ENCODE results near the gene SLC12A8. TPM values are rescaled to one million over a fixed set of nuclear protein-coding genes. Genes with fewer than 3 reads are reported as not detected.
A peak's percentile ranks its signal among the peaks of the same experiment; 100 is the strongest.

SLC12A8 gene
- total and polyA plus RNA-seq, 10 of the 15 experiments (the other 5 are each of a cell fraction or from before 2014, with no cell fraction given): 2.5 to 71.6 (median 50.1) TPM

- Histone ChIP-seq H4K20me1 (ENCODE audit: control insufficient read depth, insufficient read depth) (no peaks in the 10 kb centered on the region), H3K27ac (ENCODE audit: control insufficient read depth, insufficient read depth) (no peak overlapping the region; the same call in 1 of the 2 replicates), H3K36me3 (ENCODE audit: control insufficient read depth in 2 of 2, insufficient read depth in 2 of 2, low read length in 1 of 2) (no peaks in the 10 kb centered on the region), H3K4me1 (ENCODE audit: control insufficient read depth, insufficient read depth, low read length) (peaks cover 6% of the 10 kb centered on the region), H3K4me2 (ENCODE audit: control insufficient read depth, insufficient read depth) (peak overlapping the region; percentile 90), H3K79me2 (ENCODE audit: control insufficient read depth, insufficient read depth, low read length) (no peaks in the 10 kb centered on the region), H3K4me3 (peak overlapping the region; percentile 59; the same call in 1 of the 2 replicates), H3K9me3 (replicated peaks; ENCODE audit: control insufficient read depth, insufficient read depth, low read length) (no peaks in the 10 kb centered on the region), H2AFZ (ENCODE audit: control insufficient read depth, low read depth, low read length) (peak overlapping the region; percentile 74), H3K27me3 (replicated peaks in 1 of 2; ENCODE audit: control insufficient read depth in 2 of 2, insufficient read depth in 2 of 2, low read length in 1 of 2) (peaks cover 0 to 7% of the 10 kb centered on the region in 2 experiments; a peak in 2 of 4 replicates), H3K9ac (ENCODE audit: control insufficient read depth, insufficient read depth, low read length) (peak overlapping the region; percentile 51; the same call in 1 of the 2 replicates)
- DNase-seq (ENCODE audit: low read depth, low spot score) (no peak), ATAC-seq (peak; percentile 18), FAIRE-seq (no peak)
- WGBS (ENCODE audit: insufficient coverage, insufficient replicate concordance, low lambda C conversion rate, missing lambda C conversion rate): 1% methylated on average over 9 of the region's 28 CpGs
- intact Hi-C loops (cut with micrococcal nuclease; ENCODE audit: unreplicated experiment): no loop called here
- TF ChIP-seq EGR1 (IDR thresholded peaks at IDR 0.05; ENCODE audit: borderline replicate concordance in 1 of 2, low read depth in 2 of 2, low read length in 2 of 2): peak in 1 of 2 experiments; percentile 33; a peak in 1 of 3 replicates
- no peak for TF ChIP-seq HDAC2 (IDR thresholded peaks at IDR 0.05)
- no TSS peak for BruUV-seq (replicated peaks)
- in situ Hi-C loops (cut with MboI): no loop called here
- SMC1A ChIA-PET (ENCODE audit: uncharacterized antibody, unreplicated experiment): no interaction called here
- POLR2A ChIA-PET: no interaction called here
- RAD21 ChIA-PET (ENCODE audit: unreplicated experiment): no interaction called here
- CTCF ChIA-PET: no interaction called here
These were observed 448 bp downstream of the SLC12A8 start for GRCh38 chr3:125212091-125212508.

- ChIA-PET RAD21 (ENCODE audit: unreplicated experiment) (no interaction called here), CTCF (no interaction called here), POLR2A (no interaction called here), SMC1A (ENCODE audit: uncharacterized antibody, unreplicated experiment) (no interaction called here)
- H3K4me2 ChIP-seq (ENCODE audit: control insufficient read depth, insufficient read depth): peak overlapping the region; percentile 90
- peak overlapping the region; percentile 51; the same call in 1 of the 2 replicates for H3K9ac ChIP-seq (ENCODE audit: control insufficient read depth, insufficient read depth, low read length)
- no peaks in the 10 kb centered on the region for H3K9me3 ChIP-seq (replicated peaks; ENCODE audit: control insufficient read depth, insufficient read depth, low read length)
- DNase-seq (ENCODE audit: low read depth, low spot score): no peak
- no peak for FAIRE-seq
- H3K27me3 ChIP-seq (replicated peaks in 1 of 2; ENCODE audit: control insufficient read depth in 2 of 2, insufficient read depth in 2 of 2, low read length in 1 of 2): peaks cover 0 to 7% of the 10 kb centered on the region in 2 experiments; a peak in 2 of 4 replicates
- intact Hi-C loops (cut with micrococcal nuclease; ENCODE audit: unreplicated experiment) (no loop called here), in situ Hi-C loops (cut with MboI) (no loop called here)
- peak overlapping the region; percentile 74 for H2AFZ ChIP-seq (ENCODE audit: control insufficient read depth, low read depth, low read length)
- H3K79me2 ChIP-seq (ENCODE audit: control insufficient read depth, insufficient read depth, low read length): no peaks in the 10 kb centered on the region
- H3K4me1 ChIP-seq (ENCODE audit: control insufficient read depth, insufficient read depth, low read length): peaks cover 6% of the 10 kb centered on the region
- H4K20me1 ChIP-seq (ENCODE audit: control insufficient read depth, insufficient read depth): no peaks in the 10 kb centered on the region
- ATAC-seq: no peak
- over 99% methylated on average over 10 of the region's 11 CpGs for WGBS (ENCODE audit: insufficient coverage, insufficient replicate concordance, low lambda C conversion rate, missing lambda C conversion rate)
- peak overlapping the region; percentile 59; the same call in 1 of the 2 replicates for H3K4me3 ChIP-seq
- H3K36me3 ChIP-seq (ENCODE audit: control insufficient read depth in 2 of 2, insufficient read depth in 2 of 2, low read length in 1 of 2): no peaks in the 10 kb centered on the region
- no TSS peak for BruUV-seq (replicated peaks)
- H3K27ac ChIP-seq (ENCODE audit: control insufficient read depth, insufficient read depth): no peak overlapping the region
- TF ChIP-seq POLR2AphosphoS2 (IDR thresholded peaks at IDR 0.05; ENCODE audit: low read depth, low read length) (no peak), CEBPB (IDR thresholded peaks at IDR 0.05; ENCODE audit: borderline replicate concordance in 1 of 2, low read depth in 2 of 2, low read length in 2 of 2) (no peak), HCFC1 (IDR thresholded peaks at IDR 0.05; ENCODE audit: low read length) (no peak), NKRF (conservative IDR thresholded peaks at IDR 0.05) (no peak), JUNB (IDR thresholded peaks at IDR 0.05) (no peak), NR2C2 (IDR thresholded peaks at IDR 0.05; ENCODE audit: borderline replicate concordance, control insufficient read depth, insufficient read length, low read depth) (no peak), POLR2A (IDR thresholded peaks at IDR 0.05; ENCODE audit: low read depth, low read length) (no peak), RAD51 (IDR thresholded peaks at IDR 0.05) (no peak), SP1 (IDR thresholded peaks at IDR 0.05; ENCODE audit: low read depth, low read length) (no peak), USF1 (IDR thresholded peaks at IDR 0.05; ENCODE audit: borderline replicate concordance, extremely low read length, insufficient read depth, low read depth, low read length) (no peak), KAT2A (conservative IDR thresholded peaks at IDR 0.05; ENCODE audit: control insufficient read depth, low read depth, low read length) (no peak), CREM (IDR thresholded peaks at IDR 0.05; ENCODE audit: low read depth) (no peak)
These were observed 941 bp downstream of the SLC12A8 start for GRCh38 chr3:125211523-125212090.
